ENCODE results near the gene GPC6.

The GPC6 gene

DNA sequence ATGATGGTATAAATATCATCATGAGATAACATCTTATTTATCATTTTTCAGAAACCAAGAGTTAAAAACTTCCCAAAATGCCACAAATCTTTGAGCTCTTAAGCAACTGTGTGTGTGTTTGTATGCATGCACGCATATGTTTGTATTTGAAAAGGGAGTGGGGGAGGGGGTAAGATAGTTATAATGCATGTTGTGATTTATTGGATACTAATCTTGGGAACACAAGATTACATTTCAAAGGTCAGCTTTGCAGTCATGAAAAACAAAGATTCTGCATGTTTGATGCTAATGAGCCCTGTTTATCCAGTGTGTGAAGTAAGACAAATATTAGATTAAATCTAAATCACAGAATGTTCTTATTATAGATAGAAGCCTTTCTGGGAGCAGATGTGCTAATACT, 897.0 kb downstream of the GPC6 start:
- no peak for DNase-seq (ENCODE audit: low read depth)
- H3K4me3 ChIP-seq (ENCODE audit: low read depth, low read length), result no peak overlapping the region
- TF ChIP-seq CTCF (conservative IDR thresholded peaks at IDR 0.05; ENCODE audit: low read depth, low read length), result no peak

DNA sequence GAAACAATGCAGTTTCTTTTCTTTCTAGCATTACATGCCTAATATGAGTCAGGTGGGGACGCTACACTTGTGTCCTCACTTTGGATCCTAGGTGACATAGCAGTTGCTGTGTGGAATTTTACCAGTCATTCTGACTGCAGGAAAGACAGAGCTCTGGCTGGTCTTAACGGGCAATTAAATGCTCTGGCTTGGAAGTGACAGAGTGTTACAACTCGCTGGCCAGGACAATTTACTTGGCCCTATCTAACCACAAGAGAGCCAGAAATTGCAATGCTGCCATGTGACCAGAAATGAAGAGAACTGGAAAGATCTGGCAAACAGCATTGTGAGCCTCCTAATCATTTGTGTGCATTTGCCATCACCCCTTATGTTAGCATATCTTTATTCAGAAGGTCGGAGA, 901.8 kb downstream of the GPC6 start:
- no peak for TF ChIP-seq CTCF (conservative IDR thresholded peaks at IDR 0.05; ENCODE audit: low read depth, low read length)
- H3K4me3 ChIP-seq (ENCODE audit: low read depth, low read length), result no peak overlapping the region
- no peak for DNase-seq (ENCODE audit: low read depth)

DNA sequence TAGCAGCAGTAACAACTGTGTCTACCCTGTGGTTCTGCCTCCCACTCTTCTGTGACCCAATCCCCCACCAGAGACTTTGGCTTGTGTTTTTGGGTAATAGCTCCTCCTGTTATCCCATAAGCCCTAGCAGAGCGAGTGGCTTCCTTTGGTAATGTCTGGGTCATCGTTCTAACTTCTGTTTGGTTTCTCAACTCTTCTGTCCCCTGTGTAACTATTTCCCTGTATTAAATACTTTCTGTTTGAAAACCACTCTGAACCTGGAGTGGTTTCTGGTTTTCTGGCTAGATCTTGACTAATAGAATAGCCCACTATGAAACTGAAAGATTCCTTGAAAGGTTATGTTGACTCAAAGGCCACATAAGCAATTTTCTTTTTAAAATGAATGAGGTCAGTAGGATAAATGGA, 902.9 kb downstream of the GPC6 start:
- DNase-seq (ENCODE audit: low read depth), result peak; percentile 36
- H3K4me3 ChIP-seq (ENCODE audit: low read depth, low read length), result no peak overlapping the region
- no peak for TF ChIP-seq CTCF (conservative IDR thresholded peaks at IDR 0.05; ENCODE audit: low read depth, low read length)

- no peak for TF ChIP-seq CTCF (conservative IDR thresholded peaks at IDR 0.05; ENCODE audit: low read depth, low read length)
- no peak overlapping the region for H3K4me3 ChIP-seq (ENCODE audit: low read depth, low read length)
- no peak for DNase-seq (ENCODE audit: low read depth)
Observed at GRCh38 chr13:94138831-94139230, 912.2 kb downstream of the GPC6 start.

GRCh38 chr13:94139393-94139995, 912.9 kb downstream of the GPC6 start:
- no peak for TF ChIP-seq CTCF (conservative IDR thresholded peaks at IDR 0.05; ENCODE audit: low read depth, low read length)
- no peak overlapping the region for H3K4me3 ChIP-seq (ENCODE audit: low read depth, low read length)
- DNase-seq (ENCODE audit: low read depth), result peak; percentile 28

DNA sequence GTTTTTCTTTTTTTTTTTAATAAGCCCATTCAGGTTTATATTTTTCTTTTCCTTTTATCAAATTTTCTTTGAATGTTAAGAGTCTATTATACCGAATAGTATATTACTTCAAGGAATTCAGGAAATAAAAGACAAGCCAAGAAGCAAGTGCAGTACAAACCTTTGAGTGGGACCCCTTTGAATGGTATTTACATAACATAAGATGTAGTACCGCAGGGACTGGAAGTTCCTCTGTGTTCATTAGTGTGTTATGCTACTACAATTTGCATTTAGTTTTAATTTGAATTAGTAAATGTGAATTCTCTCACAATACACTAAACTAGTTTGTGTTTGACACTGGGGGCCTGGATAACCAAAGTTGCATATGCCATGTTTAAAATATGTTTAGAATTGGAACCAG, 913.4 kb downstream of the GPC6 start:
- no peak overlapping the region for H3K4me3 ChIP-seq (ENCODE audit: low read depth, low read length)
- no peak for DNase-seq (ENCODE audit: low read depth)
- no peak for TF ChIP-seq CTCF (conservative IDR thresholded peaks at IDR 0.05; ENCODE audit: low read depth, low read length)

GRCh38 chr13:94140511-94140910, 913.9 kb downstream of the GPC6 start:
- TF ChIP-seq CTCF (conservative IDR thresholded peaks at IDR 0.05; ENCODE audit: low read depth, low read length), result no peak

More at GRCh38 chr13:94140511-94140910, 913.9 kb downstream of the GPC6 start:
- DNase-seq (ENCODE audit: low read depth), result no peak
- H3K4me3 ChIP-seq (ENCODE audit: low read depth, low read length), result no peak overlapping the region

All from choroid plexus epithelial cell (primary cell).